NCI-H2196 treated with DMSO at 0.1 percent for 48 hours (cell line): ENCODE measurements around the gene ZNF329.
A peak's percentile ranks its signal among the peaks of the same experiment; 100 is the strongest.
"Not testable (repeated sequence)": the region's sequence is repeated elsewhere in the genome, so short reads cannot be mapped to it uniquely, and the experiment has no call there.

Experiments used
- DNase-seq: peaks from one replicate; lab custom pipeline; 2025; ENCODE audit not compliant: unreplicated experiment; lab: John Stamatoyannopoulos, UW

ZNF329 gene

GRCh38 chr19:58150328-58150921 is at the start of gene ZNF329:
ZNF329 (minus strand) TSS chr19:58150789; CDS start chr19:58129503, 21,286 bp downstream.
- DNase-seq = peak; percentile 57

GRCh38 chr19:58196901-58197616 is 46.5 kb upstream of the ZNF329 start:
- no peak for DNase-seq

GRCh38 chr19:58183817-58184215 is 33.2 kb upstream of the ZNF329 start:
- no peak for DNase-seq

- DNase-seq = peak; percentile 82
Observed at GRCh38 chr19:58182989-58183816, 32.6 kb upstream of the ZNF329 start, which contains the start of gene ZNF274. ZNF274 (plus strand) TSS chr19:58183061; CDS start chr19:58183966, 905 bp downstream.

- DNase-seq = no peak
Observed at GRCh38 chr19:58182577-58182988, 32.0 kb upstream of the ZNF329 start.

- DNase-seq = no peak
Observed at GRCh38 chr19:58181902-58182576, 31.4 kb upstream of the ZNF329 start.

GRCh38 chr19:58170860-58171259 is 20.3 kb upstream of the ZNF329 start:
- no peak for DNase-seq

- DNase-seq = no peak
Observed at GRCh38 chr19:58166708-58167280, 16.2 kb upstream of the ZNF329 start.

- DNase-seq = no peak
Observed at GRCh38 chr19:58166268-58166667, 15.7 kb upstream of the ZNF329 start.

GRCh38 chr19:58157045-58157728 is 6.6 kb upstream of the ZNF329 start:
- no peak for DNase-seq

- peak; percentile 84 for DNase-seq
Observed at GRCh38 chr19:58154679-58155648, 4.4 kb upstream of the ZNF329 start.

- no peak for DNase-seq
Observed at GRCh38 chr19:58154287-58154678, 3.7 kb upstream of the ZNF329 start.

- no peak for DNase-seq
Observed at GRCh38 chr19:58153386-58153785, 2.8 kb upstream of the ZNF329 start.

- DNase-seq = not testable (repeated sequence)
Observed at GRCh38 chr19:58147475-58147874, 3.1 kb downstream of the ZNF329 start.

- no peak for DNase-seq
Observed at GRCh38 chr19:58145849-58146248, 4.7 kb downstream of the ZNF329 start.

GRCh38 chr19:58134244-58134643 is 16.3 kb downstream of the ZNF329 start:
- DNase-seq = no peak

GRCh38 chr19:58129284-58129683 is 21.3 kb downstream of the ZNF329 start:
- DNase-seq = no peak

- DNase-seq = no peak
Observed at GRCh38 chr19:58128041-58128685, 22.4 kb downstream of the ZNF329 start.

- DNase-seq = no peak
Observed at GRCh38 chr19:58123354-58123753, 27.2 kb downstream of the ZNF329 start.
